NCI-H2107 treated with DMSO at 0.1 percent for 48 hours (cell line): ENCODE measurements around the gene GYPA.
"Not testable (repeated sequence)": the region's sequence is repeated elsewhere in the genome, so short reads cannot be mapped to it uniquely, and the experiment has no call there.

ENCODE experiments used
- DNase-seq: peaks from one replicate; lab custom pipeline; 2025; ENCODE audit not compliant: unreplicated experiment; lab: John Stamatoyannopoulos, UW

The GYPA gene

GRCh38 chr4:144129336-144129875 is 11.1 kb downstream of the GYPA start:
- not testable (repeated sequence) for DNase-seq

GRCh38 chr4:144128709-144129320 is 11.7 kb downstream of the GYPA start:
- DNase-seq, result not testable (repeated sequence)

- DNase-seq, result not testable (repeated sequence)
Measured at GRCh38 chr4:144125109-144125508, 15.4 kb downstream of the GYPA start.

GRCh38 chr4:144123982-144124635 is 16.4 kb downstream of the GYPA start:
- DNase-seq, result not testable (repeated sequence)

- DNase-seq, result not testable (repeated sequence)
Measured at GRCh38 chr4:144123269-144123668, 17.2 kb downstream of the GYPA start.

- DNase-seq, result not testable (repeated sequence)
Measured at GRCh38 chr4:144119752-144120151, 20.8 kb downstream of the GYPA start.

GRCh38 chr4:144115519-144115918 is 25.0 kb downstream of the GYPA start:
- no peak for DNase-seq

- no peak for DNase-seq
Measured at GRCh38 chr4:144113546-144113945, 27.0 kb downstream of the GYPA start.

- no peak for DNase-seq
Measured at GRCh38 chr4:144104509-144105130, 35.9 kb downstream of the GYPA start.

GRCh38 chr4:144097776-144098175 is 42.7 kb downstream of the GYPA start:
- DNase-seq, result not testable (repeated sequence)

- not testable (repeated sequence) for DNase-seq
Measured at GRCh38 chr4:144093995-144094394, 46.5 kb downstream of the GYPA start.

GRCh38 chr4:144091181-144091580 is 49.3 kb downstream of the GYPA start:
- not testable (repeated sequence) for DNase-seq

GRCh38 chr4:144090744-144091143 is 49.8 kb downstream of the GYPA start:
- no peak for DNase-seq

- DNase-seq, result not testable (repeated sequence)
Measured at GRCh38 chr4:144082053-144082452, 58.5 kb downstream of the GYPA start.

GRCh38 chr4:144080135-144080534 is 60.4 kb downstream of the GYPA start:
- DNase-seq, result not testable (repeated sequence)

GRCh38 chr4:144078746-144079145 is 61.8 kb downstream of the GYPA start:
- not testable (repeated sequence) for DNase-seq

GRCh38 chr4:144061556-144061955 is 79.0 kb downstream of the GYPA start:
- DNase-seq, result not testable (repeated sequence)

- DNase-seq, result not testable (repeated sequence)
Measured at GRCh38 chr4:144060234-144060859, 80.2 kb downstream of the GYPA start.
